CD4-positive, alpha-beta T cell treated with Interleukin-6 for 4 hours (primary cell): ENCODE measurements around the gene AMIGO3.
A peak's percentile ranks its signal among the peaks of the same experiment; 100 is the strongest.
"Not testable (repeated sequence)": the region's sequence is repeated elsewhere in the genome, so short reads cannot be mapped to it uniquely, and the experiment has no call there.

Source experiments
- DNase-seq: peaks from one replicate; pipeline ENCODE4 v3.0.0-alpha.2; 2020; ENCODE audit warnings: mixed read lengths

The AMIGO3 gene

GRCh38 chr3:49719214-49719884, at the start of gene AMIGO3:
Gene AMIGO3, minus strand, starts transcription at chr3:49719684. Its CDS starts 219 bp downstream, at chr3:49719465.
- DNase-seq: peak; percentile 95

GRCh38 chr3:49763981-49764380, 44.5 kb upstream of the AMIGO3 start:
- no peak for DNase-seq

GRCh38 chr3:49761661-49762060, 42.2 kb upstream of the AMIGO3 start:
- no peak for DNase-seq

- no peak for DNase-seq
Observed at GRCh38 chr3:49759226-49759625, 39.7 kb upstream of the AMIGO3 start.

GRCh38 chr3:49757197-49757596, 37.7 kb upstream of the AMIGO3 start:
- DNase-seq: no peak

GRCh38 chr3:49756036-49756435, 36.6 kb upstream of the AMIGO3 start:
- DNase-seq: no peak

GRCh38 chr3:49754536-49754935, 35.1 kb upstream of the AMIGO3 start:
- DNase-seq: no peak

GRCh38 chr3:49751501-49751900, 32.0 kb upstream of the AMIGO3 start:
- no peak for DNase-seq

GRCh38 chr3:49750056-49750455, 30.6 kb upstream of the AMIGO3 start:
- no peak for DNase-seq

- not testable (repeated sequence) for DNase-seq
Observed at GRCh38 chr3:49748874-49749273, 29.4 kb upstream of the AMIGO3 start.

- no peak for DNase-seq
Observed at GRCh38 chr3:49747792-49748480, 28.5 kb upstream of the AMIGO3 start.

GRCh38 chr3:49745986-49746385, 26.5 kb upstream of the AMIGO3 start:
- no peak for DNase-seq

- no peak for DNase-seq
Observed at GRCh38 chr3:49740427-49740826, 20.9 kb upstream of the AMIGO3 start.

GRCh38 chr3:49738067-49738713, 18.7 kb upstream of the AMIGO3 start:
- DNase-seq: no peak

GRCh38 chr3:49734752-49735151, 15.3 kb upstream of the AMIGO3 start:
- DNase-seq: no peak

- DNase-seq: no peak
Observed at GRCh38 chr3:49733551-49733950, 14.1 kb upstream of the AMIGO3 start.

- DNase-seq: no peak
Observed at GRCh38 chr3:49732597-49732996, 13.1 kb upstream of the AMIGO3 start.

- no peak for DNase-seq
Observed at GRCh38 chr3:49729966-49730609, 10.6 kb upstream of the AMIGO3 start.

- no peak for DNase-seq
Observed at GRCh38 chr3:49727924-49728361, 8.5 kb upstream of the AMIGO3 start.

- DNase-seq: no peak
Observed at GRCh38 chr3:49727154-49727923, 7.9 kb upstream of the AMIGO3 start.

- DNase-seq: no peak
Observed at GRCh38 chr3:49725906-49726681, 6.6 kb upstream of the AMIGO3 start.

- DNase-seq: peak; percentile 23
Observed at GRCh38 chr3:49724586-49724985, 5.1 kb upstream of the AMIGO3 start.
